GM19043 (cell line): ENCODE results near the gene PPIL6.
A peak's percentile ranks its signal among the peaks of the same experiment; 100 is the strongest.

ENCODE experiments used
- ATAC-seq: cut with Tn5 transposase; IDR thresholded peaks from one replicate; pipeline ENCODE4 v1.9.1; 2021; ENCODE audit warnings: low read depth; ENCODE audit not compliant: unreplicated experiment

The PPIL6 gene

DNA sequence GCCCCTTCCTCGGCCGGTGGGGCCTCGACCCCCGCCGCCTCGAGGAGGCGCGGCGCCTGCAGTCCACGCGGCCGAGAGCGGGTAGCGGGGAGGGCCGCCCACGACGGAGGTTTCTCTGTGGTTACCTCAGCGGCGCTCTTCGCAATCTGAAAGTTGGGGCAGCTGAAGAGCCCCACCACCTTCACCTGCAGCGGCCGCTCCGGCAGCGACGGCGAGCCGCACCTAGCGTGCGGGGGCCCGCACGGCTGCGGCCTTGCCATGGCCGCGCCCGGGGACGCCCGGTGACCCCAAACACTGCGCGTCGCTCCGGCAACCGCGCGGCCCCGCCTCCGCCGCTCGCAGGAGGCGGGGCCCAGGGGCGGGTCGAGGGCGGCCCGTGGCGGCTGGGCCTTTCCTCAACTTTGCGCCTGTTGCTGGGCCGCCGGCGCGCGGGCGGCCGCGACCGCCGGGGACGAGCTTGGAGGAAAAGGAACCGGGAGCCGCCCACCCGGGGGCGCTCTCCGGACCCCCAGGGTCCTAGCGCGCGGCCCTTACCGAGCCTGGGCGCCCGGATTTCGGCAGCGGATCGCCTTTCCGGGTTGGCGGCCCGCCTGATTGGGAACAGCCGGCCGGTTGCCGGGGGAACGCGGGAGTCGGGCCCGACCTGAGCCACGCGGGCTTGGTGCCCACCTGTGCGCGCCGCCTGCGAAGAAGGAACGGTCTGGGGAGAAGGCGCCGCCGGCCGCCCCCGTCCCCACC is at the start of gene PPIL6, which contains the start of gene SMPD2:
TSS of gene PPIL6 (minus strand) at position 298 of the 738 bp plus-strand sequence. CDS start at position 260, 38 bp downstream.
TSS of gene SMPD2 (plus strand) at position 394 of the 738 bp plus-strand sequence. CDS start 398 bp downstream, outside the sequence.
- peak; percentile 88 for ATAC-seq

DNA sequence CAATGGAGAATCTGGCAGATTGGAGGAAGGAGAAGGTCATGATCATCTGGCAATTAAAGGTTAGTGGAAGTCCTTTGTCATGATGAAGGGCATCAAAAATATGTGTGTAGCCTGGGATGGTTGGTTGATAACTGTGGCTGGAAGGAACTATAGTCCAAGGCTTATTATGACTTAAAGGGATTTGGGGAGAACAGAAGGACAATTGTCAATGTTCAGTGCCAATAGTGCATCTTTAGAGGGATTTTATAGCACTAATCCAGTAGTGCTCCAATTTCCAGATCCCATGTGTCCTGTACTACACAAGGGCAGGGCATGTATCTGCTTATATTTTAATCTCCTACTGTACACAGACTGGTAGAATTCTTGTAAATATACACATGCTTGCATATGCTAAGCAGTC is 47.6 kb upstream of the PPIL6 start:
- ATAC-seq: no peak

DNA sequence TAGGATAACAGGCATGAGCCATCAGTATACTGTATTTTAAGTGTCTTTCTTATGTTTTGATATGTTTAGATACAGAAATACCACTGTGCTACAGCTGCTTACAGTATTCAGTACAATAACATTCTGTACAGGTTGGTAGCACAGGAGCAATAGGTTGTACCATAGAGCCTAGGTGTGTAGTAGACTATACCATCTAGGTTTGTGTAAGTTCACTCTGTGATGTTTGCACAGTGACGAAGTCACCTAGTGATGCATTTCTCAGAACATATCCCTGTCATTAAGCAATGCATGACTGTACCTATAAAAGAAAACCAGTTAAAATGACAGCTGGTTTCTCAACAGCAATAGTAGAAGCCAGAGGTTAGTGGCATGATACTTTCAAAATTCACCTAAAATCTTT is 45.6 kb upstream of the PPIL6 start:
- ATAC-seq: no peak

DNA sequence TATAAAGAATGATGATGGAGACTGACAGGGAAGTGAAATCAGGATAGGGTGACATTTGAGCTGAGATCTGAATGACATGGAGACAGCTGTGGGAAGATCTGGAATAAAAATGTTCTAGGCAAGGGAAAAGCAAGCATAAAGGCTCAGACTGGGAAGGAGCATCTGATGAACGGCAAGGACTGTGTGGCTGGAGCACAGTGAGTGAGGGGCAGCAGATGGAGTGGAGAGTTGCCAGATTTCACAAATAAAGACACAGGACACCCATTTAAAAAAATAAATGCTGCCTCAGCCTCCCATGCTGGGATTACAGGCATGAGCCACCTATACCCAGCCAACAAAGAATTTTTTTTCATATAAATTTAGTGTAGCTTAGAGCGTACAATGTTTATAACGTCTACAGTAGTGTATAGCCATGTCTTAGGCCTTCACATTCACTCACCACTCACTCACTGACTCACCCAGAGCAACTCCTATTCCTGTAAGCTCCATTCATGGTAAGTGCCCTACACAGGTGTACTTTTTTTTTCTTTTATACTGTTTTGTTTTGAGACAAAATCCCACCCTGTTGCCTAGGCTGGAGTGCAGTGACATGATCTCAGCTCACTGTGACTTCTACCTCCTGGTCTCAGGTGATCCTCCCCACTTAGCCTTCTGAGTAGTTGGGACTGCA is 45.0 kb upstream of the PPIL6 start:
- ATAC-seq: no peak

DNA sequence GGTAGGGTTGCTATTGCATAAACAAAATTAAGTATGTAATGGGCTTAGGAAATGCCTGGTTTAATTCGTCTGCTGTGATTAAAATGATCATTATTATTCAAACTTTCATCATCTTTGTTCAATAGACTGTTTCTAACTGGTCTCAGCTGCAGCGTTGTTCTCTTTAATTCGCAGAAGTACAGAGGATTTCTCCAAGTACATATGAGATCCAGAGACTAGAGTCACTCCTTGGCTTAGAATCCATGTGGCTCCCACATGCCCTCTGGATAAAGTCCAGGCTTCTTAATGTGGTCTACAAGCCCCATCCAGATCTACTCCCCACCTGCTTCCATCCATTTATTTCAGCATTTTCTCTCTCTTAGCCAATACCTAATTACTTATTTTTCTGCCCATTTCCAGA is 43.7 kb upstream of the PPIL6 start:
- no peak for ATAC-seq

DNA sequence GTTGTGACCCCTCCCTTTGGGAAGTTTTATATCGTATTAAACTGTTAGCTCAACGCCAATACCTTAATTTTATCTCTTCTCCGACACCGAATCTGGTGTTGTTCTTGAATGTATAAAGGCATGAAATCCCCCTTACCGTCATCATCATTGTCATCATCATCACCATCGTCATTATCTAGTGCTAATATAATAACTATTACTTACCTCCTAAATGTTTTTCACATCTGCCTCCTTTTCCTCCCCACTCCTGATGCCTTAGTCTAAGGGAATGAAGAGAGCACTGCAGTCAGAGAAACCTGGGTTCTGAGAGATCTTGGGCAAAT is 43.3 kb upstream of the PPIL6 start:
- ATAC-seq: no peak

DNA sequence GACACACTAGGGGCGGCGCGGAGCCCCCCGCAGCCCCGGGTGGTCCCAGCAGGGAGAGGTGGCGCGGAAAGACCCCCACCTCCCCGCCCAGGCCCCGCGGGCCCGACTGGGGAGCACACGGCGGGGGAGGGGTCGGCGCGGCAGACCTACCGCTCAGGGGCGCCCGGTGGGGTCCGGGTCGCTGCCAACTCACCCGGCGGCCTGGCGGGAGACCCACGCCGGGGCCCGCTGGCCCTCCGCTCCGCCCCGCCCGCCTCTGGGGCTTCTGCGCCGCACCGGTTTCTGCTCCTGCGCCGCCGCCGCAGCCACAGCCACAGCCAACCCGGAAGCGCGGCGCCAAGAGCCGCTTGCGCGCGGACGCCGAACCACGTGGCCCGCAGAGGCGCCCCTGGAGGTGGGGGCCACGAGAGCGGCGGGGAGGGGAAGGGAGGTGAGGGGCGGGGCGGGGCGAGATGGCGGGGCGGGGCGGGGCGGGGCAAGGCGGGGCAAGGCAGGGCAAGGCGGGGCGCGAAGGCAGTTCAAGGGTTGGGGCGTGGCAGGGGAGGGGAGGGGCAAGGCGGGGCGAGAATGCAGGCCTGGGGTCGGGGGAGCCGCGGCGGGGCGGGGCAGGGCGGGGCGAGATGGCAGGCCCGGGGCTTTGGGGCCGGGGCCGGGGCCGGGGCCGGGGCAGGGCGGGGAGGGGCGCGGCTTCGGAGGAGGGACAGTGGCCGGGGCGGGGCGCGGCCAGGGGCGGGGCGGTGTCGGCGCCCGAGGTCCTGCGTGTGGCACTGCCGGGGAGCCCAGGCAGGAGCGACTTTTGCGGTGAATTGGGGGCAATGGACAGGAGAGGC is 42.7 kb upstream of the PPIL6 start, which contains the start of gene ZBTB24:
TSS of gene ZBTB24 (minus strand) at position 315 of the 830 bp plus-strand sequence. CDS start 1,193 bp downstream, outside the sequence.
- ATAC-seq: peak; percentile 90

DNA sequence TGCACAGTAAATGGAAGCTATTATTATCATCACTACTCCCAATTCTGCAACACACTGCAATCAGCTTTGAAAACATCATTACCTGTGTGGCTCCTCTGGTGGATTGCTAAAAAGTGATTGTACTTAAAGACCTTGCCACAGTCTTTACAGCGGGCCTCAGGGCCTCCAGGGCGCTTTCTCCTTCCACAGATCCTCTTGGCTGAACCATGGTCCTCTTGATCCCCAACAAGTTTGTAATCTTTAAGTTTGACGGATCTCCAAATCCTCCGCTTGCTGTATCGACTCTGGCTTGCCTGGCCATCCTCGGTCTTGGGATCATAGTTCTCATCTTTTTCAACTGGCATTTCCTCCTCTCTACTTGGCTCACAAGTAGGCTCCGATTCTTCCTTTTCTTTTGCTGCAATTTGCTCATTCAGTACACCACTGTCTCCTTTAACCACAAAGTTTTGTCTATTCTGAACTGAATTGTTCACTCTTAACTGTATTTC is 40.6 kb upstream of the PPIL6 start:
- ATAC-seq: no peak

DNA sequence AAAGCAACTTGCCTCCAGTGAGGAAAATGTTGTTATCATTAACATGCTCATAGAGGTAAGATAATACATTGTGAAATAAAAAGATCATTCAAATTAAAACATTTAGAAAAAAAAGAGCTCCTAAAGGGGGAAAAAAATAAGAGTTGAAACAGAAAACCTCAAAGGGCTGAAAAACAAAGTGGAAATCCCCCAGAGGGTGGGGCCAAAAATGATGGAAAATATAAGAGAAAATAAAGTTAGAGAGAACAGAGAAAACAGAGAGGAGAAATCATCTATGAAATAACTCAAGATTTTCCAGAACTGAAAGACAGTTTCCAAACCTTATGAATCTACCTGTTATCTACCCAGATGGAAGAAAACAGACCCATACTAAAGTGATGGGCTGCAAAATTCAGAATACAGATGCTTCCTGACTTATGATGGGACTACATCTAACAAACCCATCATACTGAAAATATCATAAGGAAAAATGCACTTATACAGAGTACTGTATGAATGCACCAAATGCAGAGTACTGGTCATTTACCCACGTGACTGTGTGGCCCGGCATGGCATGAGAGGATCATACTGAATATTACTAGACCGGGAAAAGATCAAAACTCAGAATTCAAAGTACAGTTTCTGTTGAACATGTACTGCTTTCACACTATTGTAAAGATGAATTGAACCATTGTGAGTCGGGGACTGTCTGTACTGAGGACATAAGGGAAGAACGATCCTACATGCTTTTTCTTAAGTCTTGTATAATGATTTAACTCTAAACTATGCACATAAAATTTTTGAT is 38.6 kb upstream of the PPIL6 start:
- ATAC-seq: no peak

DNA sequence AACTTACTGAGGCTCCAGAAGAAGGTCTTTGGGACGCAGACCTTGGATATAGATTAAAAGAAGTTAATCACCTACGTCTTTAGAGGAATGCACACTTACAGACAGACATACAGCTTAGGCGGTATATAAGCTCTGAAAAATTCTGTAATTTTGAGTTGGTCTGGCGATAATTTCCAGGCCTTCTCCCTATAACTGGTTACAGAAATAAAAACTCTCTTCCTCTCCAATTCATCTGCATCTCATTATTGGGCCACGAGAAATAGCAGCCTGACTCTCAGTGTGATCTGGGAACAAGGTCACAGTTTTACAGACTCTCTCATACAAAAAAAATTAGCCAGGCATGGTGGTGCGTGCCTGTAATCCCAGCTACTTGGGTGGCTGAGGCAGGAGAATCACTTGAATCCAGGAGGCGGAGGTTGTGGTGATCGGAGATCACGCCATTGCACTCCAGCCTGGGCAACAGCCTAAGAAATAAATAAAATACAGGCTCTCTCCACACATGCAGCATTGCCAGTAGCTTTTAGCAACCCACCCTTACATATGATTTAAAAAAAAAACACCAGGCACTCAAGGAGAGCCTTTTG is 37.9 kb upstream of the PPIL6 start:
- no peak for ATAC-seq

DNA sequence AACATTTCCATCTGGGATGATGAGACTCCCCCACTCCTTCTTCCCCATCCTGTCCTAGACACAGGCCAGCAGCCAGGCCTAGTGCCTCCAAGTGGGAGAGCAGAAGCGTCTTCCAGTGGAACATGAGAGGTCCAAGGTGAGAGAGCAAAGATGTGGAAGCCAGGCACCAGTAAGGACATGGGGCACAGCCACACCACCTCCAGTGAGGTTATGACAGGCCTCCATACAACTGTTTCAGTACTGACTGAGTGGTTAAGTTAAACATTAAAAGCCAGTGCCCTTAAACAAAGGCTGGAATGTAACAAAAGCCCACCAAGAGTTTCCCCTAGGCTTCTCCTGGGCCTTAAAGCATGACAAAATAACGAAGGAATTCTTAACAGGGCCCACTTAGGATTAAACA is 37.3 kb upstream of the PPIL6 start:
- peak; percentile 60 for ATAC-seq

DNA sequence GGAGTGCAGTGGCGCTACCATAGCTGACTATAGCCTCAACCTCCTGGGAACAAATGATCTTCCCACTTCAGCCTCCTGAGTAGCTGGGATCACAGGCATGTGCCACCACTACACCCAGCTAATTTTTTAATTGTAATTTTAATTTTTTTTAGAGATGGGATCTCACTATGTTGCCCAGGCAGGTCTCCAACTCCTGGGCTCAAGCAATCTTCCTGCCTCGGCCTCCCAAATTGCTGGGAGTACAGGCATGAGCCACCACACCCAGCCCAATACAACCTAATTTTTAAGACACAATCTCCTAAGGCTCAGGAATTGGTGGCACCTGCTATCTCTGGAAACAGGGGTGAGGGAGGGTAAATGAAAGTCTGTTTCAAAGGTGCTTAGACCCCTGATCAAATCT is 36.8 kb upstream of the PPIL6 start:
- no peak for ATAC-seq

DNA sequence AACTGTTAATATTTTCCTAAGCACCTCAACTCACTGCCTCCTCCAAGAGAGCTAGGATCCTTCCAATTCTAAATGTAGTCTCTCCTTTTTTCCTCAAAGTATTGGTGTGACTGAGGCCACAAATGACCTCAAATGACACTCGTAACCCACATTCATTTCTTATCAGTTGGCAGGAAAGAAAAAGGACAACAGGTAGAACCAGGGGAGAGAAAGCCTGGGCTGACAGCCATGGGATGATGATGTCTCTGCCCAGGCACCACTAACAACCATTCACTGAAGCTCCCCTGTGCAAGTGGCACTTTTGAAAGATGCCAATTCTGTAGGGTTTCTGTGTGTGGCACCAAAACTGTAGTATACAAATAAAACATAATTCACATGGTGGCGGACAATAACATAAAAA is 35.2 kb upstream of the PPIL6 start:
- ATAC-seq: no peak

DNA sequence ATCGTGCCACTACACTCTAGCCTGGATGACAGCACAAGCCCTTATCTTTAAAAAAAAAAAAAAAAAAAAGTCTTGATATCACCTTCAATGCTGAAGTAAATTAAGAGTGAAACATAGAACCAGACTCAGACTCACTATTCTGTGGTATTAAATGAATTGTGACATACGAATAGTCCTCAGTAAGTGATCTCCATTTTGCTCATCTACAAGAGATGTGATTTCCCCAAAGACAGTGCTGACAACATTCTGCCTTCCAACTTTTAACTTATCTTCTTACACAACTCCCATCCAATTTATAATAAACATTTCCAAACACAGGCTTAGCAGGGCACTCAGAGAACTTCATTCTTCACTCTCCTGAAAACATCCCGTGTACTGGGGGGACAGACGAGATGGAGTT is 34.6 kb upstream of the PPIL6 start:
- ATAC-seq: no peak

DNA sequence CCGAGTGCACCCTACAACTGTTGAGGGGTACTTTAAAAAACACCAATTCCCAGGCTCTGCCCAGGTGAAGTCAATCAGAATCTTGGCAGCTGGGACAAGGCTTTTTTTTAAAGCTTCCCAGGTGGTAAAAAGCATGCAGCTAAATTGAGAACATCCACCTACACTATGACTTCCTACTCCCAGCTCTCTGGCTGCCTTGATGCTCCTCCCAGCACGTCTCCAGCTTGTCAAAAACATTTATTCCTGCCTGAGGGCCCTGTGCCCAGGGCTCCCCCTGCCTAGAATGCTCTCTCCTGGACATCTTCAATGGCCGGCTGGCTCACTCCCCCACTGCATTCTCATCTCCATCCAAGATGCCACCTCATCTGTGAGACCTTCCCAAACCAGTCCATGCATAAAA is 32.7 kb upstream of the PPIL6 start:
- no peak for ATAC-seq

DNA sequence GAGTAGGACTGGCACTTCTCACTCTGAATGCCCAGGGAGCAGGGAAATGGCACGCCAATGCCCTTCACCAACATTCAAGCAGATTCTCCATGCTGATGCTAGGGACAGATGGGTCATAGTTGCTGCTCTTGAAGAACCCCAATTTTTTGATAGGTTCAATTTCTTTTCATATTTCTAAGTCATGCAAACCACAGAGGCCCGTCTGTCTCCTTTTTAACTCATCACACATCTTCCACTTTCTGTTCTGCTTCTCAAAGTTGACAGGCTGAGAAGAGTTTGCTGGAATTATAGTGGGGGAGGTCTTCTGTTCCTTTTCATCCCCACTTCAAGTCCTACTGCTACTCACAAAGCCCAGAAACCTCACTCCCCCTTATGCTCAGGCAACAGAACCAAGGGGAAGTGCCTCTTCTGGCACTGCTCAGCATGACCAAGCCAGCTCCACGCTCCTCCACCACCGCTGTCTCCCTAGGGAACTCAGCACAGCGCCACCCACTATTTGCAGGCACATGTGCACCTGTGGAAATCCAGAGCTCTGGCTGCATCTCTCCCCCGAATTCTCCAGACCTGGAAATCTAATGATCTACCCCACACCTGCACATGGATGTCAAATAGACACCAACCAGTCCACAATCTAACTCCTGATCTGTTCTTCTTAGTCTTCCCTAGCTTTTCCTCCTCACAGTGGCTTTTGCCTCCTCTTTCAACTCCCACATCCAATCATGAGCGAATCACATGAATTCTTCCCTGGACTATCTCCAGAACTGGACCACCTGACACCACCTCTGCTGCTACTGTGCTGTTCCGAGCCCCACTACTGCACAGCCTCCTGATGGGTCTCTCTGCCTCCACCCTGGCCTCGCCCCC is 31.9 kb upstream of the PPIL6 start:
- ATAC-seq: peak; percentile 59

DNA sequence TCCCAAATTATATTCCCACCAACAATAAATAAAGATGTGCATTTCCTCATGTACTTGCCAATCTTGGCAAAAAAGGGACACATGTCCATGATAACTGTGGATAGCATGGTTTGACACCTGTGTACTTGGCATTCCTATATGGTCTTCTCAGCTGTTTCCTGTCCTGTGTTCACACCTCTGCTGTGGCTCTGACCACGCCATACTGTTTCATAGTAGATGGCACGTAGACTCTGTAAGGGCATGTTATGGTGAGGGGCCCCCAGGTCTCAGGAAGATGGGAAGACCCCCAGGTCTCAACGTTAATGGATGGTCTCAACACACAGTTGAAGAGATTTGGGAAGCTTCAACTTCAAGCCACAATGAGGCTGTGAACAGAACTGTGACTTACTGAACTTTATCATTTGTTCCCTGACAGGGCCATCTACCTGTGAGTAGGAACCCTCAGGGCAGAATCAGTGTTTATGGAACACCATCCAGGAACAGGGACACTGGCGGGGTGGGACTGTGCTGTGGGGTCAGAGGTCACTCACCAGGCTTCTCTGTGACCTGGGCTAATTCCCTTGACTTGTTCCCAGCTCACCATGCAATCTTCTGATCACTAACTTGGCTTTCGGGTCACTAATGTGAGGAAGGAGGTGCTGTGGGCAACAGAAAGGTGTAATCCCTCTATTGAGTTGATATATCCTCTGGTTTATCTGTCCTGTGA is 30.8 kb upstream of the PPIL6 start:
- no peak for ATAC-seq

DNA sequence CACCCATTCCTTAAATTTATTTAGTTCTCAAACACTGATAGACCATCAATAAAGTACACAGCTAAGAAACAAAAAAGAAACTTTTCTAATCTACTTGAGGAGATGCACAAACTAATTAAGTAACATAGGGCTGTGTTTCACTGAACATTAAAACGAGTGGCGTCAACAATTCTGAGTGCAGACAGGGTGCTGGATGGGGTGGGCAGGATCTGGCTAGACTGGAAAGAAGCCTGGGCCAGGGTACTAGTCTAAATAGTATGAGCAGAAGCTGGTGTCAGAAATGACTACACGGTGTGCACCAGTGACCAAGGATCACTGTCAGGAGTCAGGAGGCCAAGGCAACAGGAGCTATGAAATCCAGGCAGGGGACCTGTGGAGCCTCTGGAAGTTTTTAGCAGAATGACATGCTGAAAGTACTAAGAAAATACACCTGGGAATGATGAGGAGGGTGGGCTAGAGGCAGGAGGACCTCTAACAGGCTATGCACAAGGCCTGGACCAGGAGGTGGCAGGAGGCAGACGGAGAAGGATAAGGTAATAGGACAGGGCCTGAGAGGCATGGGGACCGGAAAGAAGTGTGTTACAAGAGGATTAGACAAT is 29.3 kb upstream of the PPIL6 start:
- ATAC-seq: no peak
